ENCODE data around the gene MRPL27.
"Not testable (repeated sequence)": the region's sequence is repeated elsewhere in the genome, so short reads cannot be mapped to it uniquely, and the experiment has no call there.

Gene MRPL27
- 25.4 to 26.6 reads per million in 2 donors for total RNA-seq

DNA sequence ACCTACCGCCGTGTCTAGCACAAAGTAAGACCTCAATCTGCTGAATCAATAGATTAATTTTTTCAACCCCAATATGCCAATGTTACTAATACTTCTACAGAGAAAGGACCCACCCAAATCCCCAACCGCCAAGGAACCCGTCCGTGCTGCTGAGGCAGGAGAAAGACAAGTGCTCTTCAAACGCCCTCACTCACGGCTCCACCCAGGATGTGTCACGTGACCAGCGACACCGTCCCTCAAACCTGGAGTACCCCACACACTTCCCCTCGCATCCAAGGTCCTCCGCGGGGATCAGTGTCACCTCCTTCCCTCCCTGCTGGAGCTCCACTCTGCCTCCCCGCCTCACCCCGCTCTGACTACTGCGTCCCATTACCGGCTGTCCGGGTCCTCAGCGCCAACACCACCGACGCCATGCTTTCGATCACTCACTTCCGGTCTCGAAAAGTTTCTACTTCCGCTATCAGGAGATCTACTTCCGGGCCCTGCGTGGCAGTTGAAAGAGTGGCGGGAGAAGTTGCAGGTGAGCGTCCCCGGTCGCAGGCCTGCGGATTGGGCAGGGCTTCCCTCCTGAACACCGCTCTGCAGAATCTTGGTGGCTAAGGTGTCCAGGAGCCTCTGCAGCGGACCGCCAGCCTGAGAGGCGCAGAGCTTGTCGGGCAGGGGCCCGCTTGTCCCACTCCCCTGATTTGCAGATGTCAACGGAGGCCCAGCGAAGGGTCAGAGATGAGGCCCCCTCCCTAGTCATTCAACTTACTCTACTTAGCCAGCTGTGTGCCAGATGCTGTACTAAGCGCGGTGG, at the start of gene MRPL27, which contains the start of gene EME1:
Gene MRPL27 (minus strand): TSS at position 427 of the 799 bp plus-strand sequence. CDS start 14 bp downstream, at position 413.
Gene EME1 (plus strand): TSS at position 472 of the 799 bp plus-strand sequence. CDS start 1,980 bp downstream, outside the sequence.
- DNase-seq: peak; percentile 35

GRCh38 chr17:50422738-50423137, 49.8 kb upstream of the MRPL27 start:
- DNase-seq: no peak

DNA sequence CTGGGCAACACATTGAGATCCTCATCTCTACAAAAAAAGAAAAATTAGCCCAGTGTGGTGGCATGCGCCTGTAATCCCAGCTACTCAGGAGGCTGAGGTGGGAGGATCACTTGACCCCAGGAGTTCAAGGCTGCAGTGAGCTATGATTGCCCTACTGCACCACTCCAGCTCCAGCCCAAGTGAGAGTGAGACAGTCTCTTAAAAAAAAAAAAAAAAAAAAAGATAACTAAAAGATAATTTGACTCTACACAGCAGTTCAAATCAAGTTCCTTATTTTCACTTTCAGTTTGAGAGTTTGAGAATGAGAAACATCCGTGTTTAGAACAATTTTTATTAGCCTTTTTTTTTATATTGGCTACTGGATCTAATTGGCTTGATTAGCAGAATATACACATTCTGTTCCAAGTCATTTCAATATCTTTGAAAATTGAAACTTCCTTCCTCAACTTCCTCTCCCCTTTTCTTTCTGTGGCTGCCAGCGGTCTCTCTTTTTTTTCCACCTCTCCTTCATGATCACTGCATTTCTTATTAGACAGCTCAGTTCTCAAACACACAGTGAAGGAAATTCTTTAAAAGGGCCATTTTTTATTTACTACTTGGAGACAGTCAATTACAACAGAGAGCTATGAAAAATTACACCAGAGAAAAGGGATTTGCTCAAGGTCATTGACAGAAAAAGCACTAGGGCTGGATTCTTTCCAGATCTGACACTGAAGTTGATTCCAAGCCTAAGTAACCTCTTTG, 48.5 kb upstream of the MRPL27 start:
- no peak for DNase-seq

GRCh38 chr17:50420419-50421112, 47.6 kb upstream of the MRPL27 start:
- no peak for DNase-seq

- not testable (repeated sequence) for DNase-seq
Measured at GRCh38 chr17:50419577-50419976, 46.6 kb upstream of the MRPL27 start.

DNA sequence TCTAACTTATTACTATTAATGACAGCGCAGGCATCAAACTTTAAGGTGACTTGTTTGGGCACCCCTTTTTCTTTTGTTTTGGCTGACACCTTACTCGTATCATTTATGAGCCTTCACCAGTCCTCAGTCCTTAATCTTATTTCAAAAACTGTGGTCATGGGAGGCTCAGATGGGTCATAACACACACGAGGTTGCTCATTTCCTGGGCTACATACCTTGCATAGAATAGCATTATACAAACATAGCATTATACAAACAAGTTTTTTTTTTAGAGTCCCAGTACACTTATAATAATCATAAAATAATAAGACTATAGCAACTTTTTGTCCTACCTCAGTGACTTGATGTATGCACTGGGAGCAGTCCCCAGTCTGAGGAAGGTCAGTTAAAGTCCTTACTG, 41.8 kb upstream of the MRPL27 start:
- DNase-seq: no peak

DNA sequence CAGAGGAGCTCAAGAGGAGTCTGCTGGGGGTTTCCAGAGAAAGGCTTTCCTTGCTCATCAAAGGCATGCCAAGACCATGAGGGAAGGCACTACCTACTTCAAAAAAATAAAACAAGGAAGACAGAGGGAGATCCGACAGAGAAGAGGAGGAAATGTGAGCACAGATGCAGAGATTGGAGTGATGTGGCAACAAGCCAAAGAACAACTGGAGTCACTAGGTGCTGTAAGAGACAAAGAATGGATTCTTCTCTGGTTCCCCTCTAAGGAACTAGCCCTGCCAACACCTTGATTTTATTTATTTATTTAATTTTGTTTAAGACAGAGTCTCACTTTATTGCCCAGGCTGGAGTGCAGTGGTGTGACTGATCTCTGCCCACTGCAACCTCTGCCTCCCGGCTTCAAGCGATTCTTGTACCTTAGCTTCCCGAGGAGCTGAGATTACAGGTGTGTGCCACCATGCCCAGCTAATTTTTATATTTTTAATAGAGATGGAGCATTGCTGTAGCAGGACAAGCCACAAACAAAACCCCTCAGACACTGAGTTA, 39.3 kb upstream of the MRPL27 start:
- no peak for DNase-seq

DNA sequence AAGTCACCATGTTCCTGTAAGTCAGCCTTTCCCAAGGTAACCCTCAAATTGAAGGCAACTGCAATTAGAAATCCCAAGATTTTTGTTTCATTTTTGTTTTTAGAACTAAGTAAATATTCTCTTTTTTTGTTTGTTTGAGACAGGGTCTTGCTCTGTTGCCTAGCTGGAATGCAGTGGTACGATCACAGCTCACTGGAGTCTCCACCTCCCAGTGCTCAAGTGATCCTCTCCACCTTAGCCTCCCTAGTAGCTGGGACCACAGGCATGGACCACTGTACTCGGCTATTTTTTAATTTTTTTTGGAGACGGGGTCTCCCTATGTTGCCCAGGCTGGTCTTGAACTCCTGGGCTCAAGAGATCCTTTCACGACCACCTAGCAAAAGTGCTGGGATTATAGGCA, 34.9 kb upstream of the MRPL27 start:
- DNase-seq: no peak

DNA sequence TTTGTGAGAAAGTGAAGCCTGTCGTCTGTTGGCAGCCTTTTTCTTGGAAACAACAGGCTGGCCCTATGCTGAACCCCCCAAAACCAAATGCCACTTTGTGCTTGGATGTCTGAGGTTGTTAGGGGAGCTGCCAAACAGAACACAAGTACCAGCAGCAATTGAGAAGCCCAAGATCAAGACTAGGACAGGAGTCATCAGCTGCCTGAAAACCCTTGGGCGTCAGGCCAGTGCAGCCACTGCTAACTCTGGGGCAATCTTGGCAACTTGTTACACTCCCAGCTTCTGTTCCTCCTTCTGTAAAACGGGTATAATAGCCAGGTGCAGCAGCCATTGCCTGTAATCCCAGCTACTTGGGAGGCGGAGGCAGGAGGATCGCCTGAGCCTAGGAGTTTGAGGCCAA, 33.6 kb upstream of the MRPL27 start:
- DNase-seq: no peak

GRCh38 chr17:50405351-50405750, 32.4 kb upstream of the MRPL27 start:
- DNase-seq: not testable (repeated sequence)

DNA sequence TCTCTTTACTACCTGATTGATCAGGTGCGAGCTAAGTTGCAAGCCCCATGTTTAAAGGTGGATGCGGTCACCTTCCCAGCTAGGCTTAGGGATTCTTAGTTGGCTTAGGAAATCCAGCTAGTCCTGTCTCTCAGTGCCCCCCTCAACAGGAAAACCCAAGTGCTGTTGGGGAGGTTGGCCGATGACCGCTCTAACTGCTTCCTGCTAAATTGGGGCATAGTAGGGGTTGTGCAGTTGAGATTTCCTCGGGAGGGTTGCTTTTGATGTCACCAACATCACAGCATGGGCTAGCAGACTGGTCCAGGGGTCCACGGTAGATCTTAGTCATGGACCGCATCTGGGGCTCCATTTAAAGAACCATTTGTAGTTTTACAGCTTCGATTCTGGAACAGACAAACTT, 26.6 kb upstream of the MRPL27 start:
- not testable (repeated sequence) for DNase-seq

- not testable (repeated sequence) for DNase-seq
Measured at GRCh38 chr17:50398672-50399071, 25.7 kb upstream of the MRPL27 start.

- no peak for DNase-seq
Measured at GRCh38 chr17:50397919-50398285, 24.9 kb upstream of the MRPL27 start.

GRCh38 chr17:50397111-50397918, 24.3 kb upstream of the MRPL27 start, which contains the start of gene LRRC59:
Gene LRRC59, minus strand, starts transcription at chr17:50397523. Its CDS starts 206 bp downstream, at chr17:50397317.
- DNase-seq: peak; percentile 88

GRCh38 chr17:50396261-50397110, 23.5 kb upstream of the MRPL27 start:
- DNase-seq: no peak

- DNase-seq: no peak
Measured at GRCh38 chr17:50394711-50395110, 21.7 kb upstream of the MRPL27 start.

DNA sequence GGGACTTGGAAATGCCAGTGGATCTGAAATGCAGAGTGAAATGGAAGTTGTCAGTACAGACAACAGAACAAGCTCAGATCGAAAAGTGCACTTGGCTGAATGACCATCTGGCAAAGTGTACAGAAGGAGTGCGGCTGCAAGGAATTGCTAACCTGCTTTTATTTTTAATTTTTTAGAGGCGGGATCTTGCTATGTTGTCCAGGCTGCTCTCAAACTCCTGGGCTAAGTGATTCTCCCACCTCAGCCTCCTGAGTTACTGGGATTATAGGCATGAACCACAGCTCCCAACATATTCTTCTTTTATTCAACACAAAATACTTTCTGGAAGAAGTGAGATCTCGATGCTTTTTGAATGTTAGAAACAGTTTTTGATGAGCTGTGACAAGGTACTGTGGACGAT, 20.7 kb upstream of the MRPL27 start:
- DNase-seq: no peak

DNA sequence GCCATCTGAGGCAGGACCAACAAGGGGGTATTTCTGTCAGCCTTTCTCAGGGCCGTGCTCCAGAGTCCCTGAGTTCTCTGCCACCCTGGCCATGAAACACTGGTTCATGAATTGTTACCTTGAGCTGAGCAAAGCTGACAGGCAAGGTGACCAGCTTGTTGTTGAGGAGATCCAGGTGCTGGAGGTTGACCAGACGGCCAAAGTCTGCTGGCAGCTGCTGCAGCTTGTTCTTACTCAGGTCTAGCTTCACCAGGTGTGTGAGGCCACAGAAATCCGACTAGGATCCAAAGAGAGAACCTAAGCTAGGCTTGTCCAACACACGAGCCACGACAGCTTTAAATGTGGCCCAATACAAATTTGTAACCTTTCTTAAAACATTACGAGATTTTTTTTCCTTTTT, 19.6 kb upstream of the MRPL27 start:
- no peak for DNase-seq

DNA sequence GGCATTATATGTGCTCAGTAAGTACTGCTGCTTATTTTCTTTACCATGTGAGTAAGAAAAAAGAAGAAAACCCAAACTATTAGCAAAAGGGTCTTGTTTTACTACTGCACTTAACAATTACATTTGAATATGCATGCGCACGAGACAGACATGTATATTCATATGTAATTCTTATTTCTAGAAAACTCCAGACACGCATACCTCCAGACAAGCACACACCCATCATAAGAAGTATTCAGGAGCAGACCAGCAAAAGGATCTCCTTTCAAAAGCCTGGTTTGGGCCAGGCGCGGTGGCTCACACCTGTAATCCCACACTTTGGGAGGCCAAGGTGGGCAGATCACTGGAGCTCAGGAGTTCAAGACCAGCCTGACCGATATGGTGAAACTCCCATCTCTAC, 16.6 kb upstream of the MRPL27 start:
- DNase-seq: no peak

DNA sequence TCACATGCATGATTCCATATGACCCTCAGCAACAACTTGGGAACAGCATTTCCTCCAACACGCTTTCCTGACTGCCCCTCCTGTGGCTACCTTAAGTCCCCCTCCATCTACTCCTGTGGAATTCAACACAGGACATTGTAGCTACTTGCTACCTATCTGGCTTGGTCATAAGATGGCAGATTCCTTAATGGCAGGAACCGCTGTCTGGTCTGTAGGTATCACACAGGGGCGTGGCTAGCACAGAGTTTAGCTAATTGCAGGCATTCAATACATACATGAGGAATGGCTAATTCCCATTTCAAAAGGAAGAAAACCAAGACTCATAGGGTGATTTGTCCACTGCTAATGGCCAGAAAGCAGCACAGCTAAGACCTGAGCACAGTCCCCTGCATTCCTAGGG, 15.7 kb upstream of the MRPL27 start:
- no peak for DNase-seq

DNA sequence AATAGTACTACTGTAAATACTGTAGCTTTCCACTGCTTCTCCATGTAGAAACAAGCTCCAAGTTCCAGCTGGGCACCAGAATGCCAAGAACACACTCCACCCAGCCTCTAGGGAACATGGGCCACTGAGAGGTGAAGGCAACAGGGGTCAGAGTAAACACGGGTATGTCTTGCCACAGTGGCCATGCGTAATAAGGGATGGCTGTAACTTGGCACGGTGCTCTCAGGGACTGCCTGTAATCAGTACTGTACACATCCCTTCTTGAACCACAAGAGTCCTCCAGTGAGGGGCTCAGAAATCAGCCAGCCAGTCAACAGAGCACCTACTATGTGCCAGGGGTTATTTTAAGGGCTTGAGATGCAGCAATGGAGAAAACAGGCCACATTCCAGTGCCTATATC, 13.5 kb upstream of the MRPL27 start:
- no peak for DNase-seq
